ENCODE results near the gene ATP11A.

Gene ATP11A

GRCh38 chr13:112712451-112713207 is 22.8 kb downstream of the ATP11A start:
- no peak for DNase-seq
- in situ Hi-C loops (cut with HindIII; ENCODE audit: low pct_ligation_motif_present, low sequenced_read_pairs), result no loop called here
- no peak overlapping the region for H3K4me3 ChIP-seq (ENCODE audit: low read depth, low read length)
- H3K36me3 ChIP-seq (replicated peaks), result no peaks in the 10 kb centered on the region
- H3K27ac ChIP-seq, result no peak overlapping the region
- H3K27me3 ChIP-seq (replicated peaks), result no peaks in the 10 kb centered on the region
- no peak for TF ChIP-seq CTCF (IDR thresholded peaks at IDR 0.05; ENCODE audit: low read depth, low read length, missing control alignments)

- in situ Hi-C loops (cut with HindIII; ENCODE audit: low pct_ligation_motif_present, low sequenced_read_pairs), result no loop called here
- DNase-seq, result no peak
- Histone ChIP-seq H3K4me3 (ENCODE audit: low read depth, low read length) (no peak overlapping the region), H3K27me3 (replicated peaks) (no peaks in the 10 kb centered on the region), H3K27ac (no peak overlapping the region), H3K36me3 (replicated peaks) (no peaks in the 10 kb centered on the region)
- TF ChIP-seq CTCF (IDR thresholded peaks at IDR 0.05; ENCODE audit: low read depth, low read length, missing control alignments), result no peak
Observed at GRCh38 chr13:112713517-112714253, 23.8 kb downstream of the ATP11A start.

GRCh38 chr13:112714376-112715174 is 24.7 kb downstream of the ATP11A start:
- Histone ChIP-seq H3K27ac (no peak overlapping the region), H3K27me3 (replicated peaks) (no peaks in the 10 kb centered on the region), H3K36me3 (replicated peaks) (no peaks in the 10 kb centered on the region), H3K4me3 (ENCODE audit: low read depth, low read length) (no peak overlapping the region)
- in situ Hi-C loops (cut with HindIII; ENCODE audit: low pct_ligation_motif_present, low sequenced_read_pairs), result no loop called here
- no peak for DNase-seq
- no peak for TF ChIP-seq CTCF (IDR thresholded peaks at IDR 0.05; ENCODE audit: low read depth, low read length, missing control alignments)

- H3K27me3 ChIP-seq (replicated peaks), result no peaks in the 10 kb centered on the region
- TF ChIP-seq CTCF (IDR thresholded peaks at IDR 0.05; ENCODE audit: low read depth, low read length, missing control alignments), result no peak
- in situ Hi-C loops (cut with HindIII; ENCODE audit: low pct_ligation_motif_present, low sequenced_read_pairs), result no loop called here
- H3K36me3 ChIP-seq (replicated peaks), result no peaks in the 10 kb centered on the region
- H3K4me3 ChIP-seq (ENCODE audit: low read depth, low read length), result no peak overlapping the region
- H3K27ac ChIP-seq, result no peak overlapping the region
- DNase-seq, result no peak
Observed at GRCh38 chr13:112715210-112715609, 25.4 kb downstream of the ATP11A start.

- Histone ChIP-seq H3K36me3 (replicated peaks) (no peaks in the 10 kb centered on the region), H3K4me3 (ENCODE audit: low read depth, low read length) (no peak overlapping the region), H3K27me3 (replicated peaks) (no peaks in the 10 kb centered on the region), H3K27ac (no peak overlapping the region)
- in situ Hi-C loops (cut with HindIII; ENCODE audit: low pct_ligation_motif_present, low sequenced_read_pairs), result no loop called here
- DNase-seq, result no peak
- TF ChIP-seq CTCF (IDR thresholded peaks at IDR 0.05; ENCODE audit: low read depth, low read length, missing control alignments), result no peak
Observed at GRCh38 chr13:112715715-112716460, 26.1 kb downstream of the ATP11A start.

Measured in brain microvascular endothelial cell (primary cell).